Chondrocyte (in vitro differentiated cells): ENCODE measurements around the gene OAS2. TPM values are rescaled to one million over a fixed set of nuclear protein-coding genes. Genes with fewer than 3 reads are reported as not detected.
A peak's percentile ranks its signal among the peaks of the same experiment; 100 is the strongest.

Experiments
- DNase-seq: peaks from one replicate; pipeline ENCODE4 v3.0.0; 2021; ENCODE audit warnings: mixed read lengths, low spot score
- H3K27ac Mint-ChIP-seq: one replicate; pipeline ENCODE4 v1.8.0; 2021; ENCODE audit warnings: mild to moderate bottlenecking, moderate library complexity, mixed read lengths; ENCODE audit not compliant: unreplicated experiment
- H3K27me3 Mint-ChIP-seq: 2 replicates; pipeline ENCODE4 v1.8.0; 2021; ENCODE audit warnings: low read depth, mixed read lengths
- H3K36me3 Mint-ChIP-seq: 2 replicates; pipeline ENCODE4 v1.8.0; 2021; ENCODE audit warnings: low read depth, mixed read lengths
- H3K4me1 Mint-ChIP-seq: 2 replicates; pipeline ENCODE4 v1.8.0; 2021; ENCODE audit warnings: low read depth, mild to moderate bottlenecking, mixed read lengths
- H3K4me3 Mint-ChIP-seq: one replicate; pipeline ENCODE4 v1.8.0; 2021; ENCODE audit warnings: mild to moderate bottlenecking, moderate library complexity, mixed read lengths; ENCODE audit not compliant: unreplicated experiment
- H3K9me3 Mint-ChIP-seq: 2 replicates; pipeline ENCODE4 v1.8.0; 2021; ENCODE audit warnings: low read depth, mixed read lengths
- total RNA-seq: library from RNA; stranded (reverse); gene quantifications from 3 replicates; pipeline ENCODE4 v1.2.1, GENCODE V29; 2021
- TF ChIP-seq, protein P1 (sequence below): fragments of 200-600 bp; sonication (generic); IDR thresholded peaks from 2 replicates; pipeline ENCODE4 v1.5.0; 2021; ENCODE audit warnings: antibody characterized with exemption, mild to moderate bottlenecking, moderate library complexity

OAS2 gene
- total RNA-seq, 1 donor from 2014 or later = 0.07 TPM

DNA sequence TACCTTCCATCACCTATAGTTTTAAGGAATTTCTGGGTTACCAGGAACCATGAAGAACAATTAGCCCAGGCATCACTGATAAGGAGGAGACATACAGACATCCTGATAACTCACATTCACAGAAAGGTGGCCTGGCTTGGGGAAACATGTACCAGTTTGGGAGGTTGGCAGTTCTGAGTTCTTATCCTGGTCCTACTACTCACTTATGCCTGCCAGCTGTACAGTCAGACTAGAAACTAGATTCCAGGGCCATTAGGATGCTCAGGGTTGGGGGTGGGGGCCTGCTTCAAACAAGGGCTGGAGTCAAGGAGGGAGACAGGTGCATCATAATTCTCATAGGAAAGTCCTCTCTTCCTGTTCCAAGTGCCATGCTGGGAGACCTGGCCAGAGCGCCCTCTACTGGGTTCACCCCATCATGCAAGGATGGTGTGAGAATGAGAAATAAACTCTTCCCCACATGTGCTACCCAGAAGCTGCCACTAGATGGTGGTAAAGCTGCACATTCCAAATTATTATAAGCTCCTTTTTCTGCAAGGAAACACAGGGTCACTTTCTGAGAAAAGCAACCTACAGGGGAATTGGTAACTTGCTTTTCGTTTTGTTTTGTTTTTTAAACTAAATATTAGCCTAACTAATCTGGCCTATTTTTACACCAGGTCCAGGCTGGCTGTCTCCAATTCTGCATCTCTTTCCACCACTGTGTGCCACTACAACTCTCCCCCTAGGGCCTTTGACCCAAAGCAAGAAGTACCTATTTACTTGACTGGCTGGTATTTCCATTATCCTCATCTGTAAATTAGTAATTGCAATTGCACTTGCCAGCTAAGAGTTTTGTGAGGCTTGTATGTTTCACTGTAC is 14.5 kb downstream of the OAS2 start:
- no peaks in the 10 kb centered on the region for H3K4me1 Mint-ChIP-seq

DNA sequence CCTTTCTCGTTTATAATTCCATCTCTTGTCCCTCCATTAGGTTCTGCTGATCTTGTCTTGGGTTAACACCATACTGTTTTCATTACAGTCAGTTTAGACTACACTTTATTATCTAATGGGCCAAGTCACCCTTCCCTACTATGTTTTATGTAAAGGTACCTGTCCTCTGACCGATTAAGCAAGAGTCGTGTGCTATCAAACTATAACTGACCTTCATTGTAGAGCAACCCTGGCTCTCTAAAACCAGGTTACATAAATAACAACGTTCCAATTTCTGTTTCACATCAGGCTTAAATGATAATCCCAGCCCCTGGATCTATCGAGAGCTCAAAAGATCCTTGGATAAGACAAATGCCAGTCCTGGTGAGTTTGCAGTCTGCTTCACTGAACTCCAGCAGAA is 16.7 kb downstream of the OAS2 start:
- Mint-ChIP-seq H3K9me3 (peaks cover 13% of the 10 kb centered on the region), H3K27me3 (peaks cover 29% of the 10 kb centered on the region)

More for the DNA sequence above, 14.5 kb downstream of the OAS2 start:
- H3K4me3 Mint-ChIP-seq = no peak overlapping the region
- H3K27me3 Mint-ChIP-seq = peaks cover 37% of the 10 kb centered on the region
- no peak overlapping the region for H3K27ac Mint-ChIP-seq
- H3K36me3 Mint-ChIP-seq = no peaks in the 10 kb centered on the region
- peaks cover 8% of the 10 kb centered on the region for H3K9me3 Mint-ChIP-seq
- TF ChIP-seq, protein P1, sequence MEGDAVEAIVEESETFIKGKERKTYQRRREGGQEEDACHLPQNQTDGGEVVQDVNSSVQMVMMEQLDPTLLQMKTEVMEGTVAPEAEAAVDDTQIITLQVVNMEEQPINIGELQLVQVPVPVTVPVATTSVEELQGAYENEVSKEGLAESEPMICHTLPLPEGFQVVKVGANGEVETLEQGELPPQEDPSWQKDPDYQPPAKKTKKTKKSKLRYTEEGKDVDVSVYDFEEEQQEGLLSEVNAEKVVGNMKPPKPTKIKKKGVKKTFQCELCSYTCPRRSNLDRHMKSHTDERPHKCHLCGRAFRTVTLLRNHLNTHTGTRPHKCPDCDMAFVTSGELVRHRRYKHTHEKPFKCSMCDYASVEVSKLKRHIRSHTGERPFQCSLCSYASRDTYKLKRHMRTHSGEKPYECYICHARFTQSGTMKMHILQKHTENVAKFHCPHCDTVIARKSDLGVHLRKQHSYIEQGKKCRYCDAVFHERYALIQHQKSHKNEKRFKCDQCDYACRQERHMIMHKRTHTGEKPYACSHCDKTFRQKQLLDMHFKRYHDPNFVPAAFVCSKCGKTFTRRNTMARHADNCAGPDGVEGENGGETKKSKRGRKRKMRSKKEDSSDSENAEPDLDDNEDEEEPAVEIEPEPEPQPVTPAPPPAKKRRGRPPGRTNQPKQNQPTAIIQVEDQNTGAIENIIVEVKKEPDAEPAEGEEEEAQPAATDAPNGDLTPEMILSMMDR = peak; percentile 89
- DNase-seq = no peak

DNA sequence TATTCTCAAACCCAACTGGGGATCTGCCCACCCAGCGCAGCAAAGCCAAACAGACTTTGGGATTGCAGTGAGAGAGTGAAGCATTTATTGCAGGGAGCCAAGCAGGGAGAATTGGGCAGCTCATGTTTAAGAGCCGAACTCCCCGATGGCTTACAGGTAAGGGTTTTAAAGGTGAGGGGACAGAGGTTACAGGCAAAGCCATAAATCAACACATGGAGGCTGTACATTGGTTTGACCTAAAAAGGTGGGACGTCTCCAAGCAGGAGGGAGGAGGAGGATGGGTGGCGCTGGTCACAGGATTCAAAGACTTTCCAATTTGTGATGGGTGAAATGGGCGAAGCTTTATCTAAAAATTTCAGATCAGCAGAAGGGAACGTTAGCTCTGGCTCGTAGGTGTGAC is 18.2 kb downstream of the OAS2 start:
- Mint-ChIP-seq H3K36me3 (no peaks in the 10 kb centered on the region), H3K4me1 (no peaks in the 10 kb centered on the region), H3K27ac (no peak overlapping the region), H3K9me3 (peaks cover 13% of the 10 kb centered on the region), H3K4me3 (no peak overlapping the region), H3K27me3 (peaks cover 27% of the 10 kb centered on the region)
- DNase-seq = no peak
- TF ChIP-seq, protein P1 = no peak

More for the DNA sequence above, 16.7 kb downstream of the OAS2 start:
- H3K4me3 Mint-ChIP-seq = no peak overlapping the region
- H3K27ac Mint-ChIP-seq = no peak overlapping the region
- TF ChIP-seq, protein P1 = no peak
- H3K36me3 Mint-ChIP-seq = no peaks in the 10 kb centered on the region
- no peak for DNase-seq
- no peaks in the 10 kb centered on the region for H3K4me1 Mint-ChIP-seq

DNA sequence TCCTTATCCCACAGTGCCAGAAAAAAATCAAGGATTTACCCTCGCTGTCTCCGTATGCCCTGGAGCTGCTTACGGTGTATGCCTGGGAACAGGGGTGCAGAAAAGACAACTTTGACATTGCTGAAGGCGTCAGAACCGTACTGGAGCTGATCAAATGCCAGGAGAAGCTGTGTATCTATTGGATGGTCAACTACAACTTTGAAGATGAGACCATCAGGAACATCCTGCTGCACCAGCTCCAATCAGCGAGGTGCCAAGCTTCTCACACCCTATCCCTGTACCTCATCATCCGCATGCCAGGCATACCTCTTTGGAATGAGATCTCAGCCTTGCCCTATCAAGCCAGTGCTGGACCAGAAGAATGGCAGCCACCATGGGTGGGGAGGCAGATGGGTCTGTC is 19.2 kb downstream of the OAS2 start:
- DNase-seq = no peak
- peaks cover 27% of the 10 kb centered on the region for H3K27me3 Mint-ChIP-seq
- TF ChIP-seq, protein P1 = no peak
- no peak overlapping the region for H3K4me3 Mint-ChIP-seq
- H3K4me1 Mint-ChIP-seq = no peaks in the 10 kb centered on the region
- H3K27ac Mint-ChIP-seq = no peak overlapping the region
- no peaks in the 10 kb centered on the region for H3K36me3 Mint-ChIP-seq
- peaks cover 13% of the 10 kb centered on the region for H3K9me3 Mint-ChIP-seq

DNA sequence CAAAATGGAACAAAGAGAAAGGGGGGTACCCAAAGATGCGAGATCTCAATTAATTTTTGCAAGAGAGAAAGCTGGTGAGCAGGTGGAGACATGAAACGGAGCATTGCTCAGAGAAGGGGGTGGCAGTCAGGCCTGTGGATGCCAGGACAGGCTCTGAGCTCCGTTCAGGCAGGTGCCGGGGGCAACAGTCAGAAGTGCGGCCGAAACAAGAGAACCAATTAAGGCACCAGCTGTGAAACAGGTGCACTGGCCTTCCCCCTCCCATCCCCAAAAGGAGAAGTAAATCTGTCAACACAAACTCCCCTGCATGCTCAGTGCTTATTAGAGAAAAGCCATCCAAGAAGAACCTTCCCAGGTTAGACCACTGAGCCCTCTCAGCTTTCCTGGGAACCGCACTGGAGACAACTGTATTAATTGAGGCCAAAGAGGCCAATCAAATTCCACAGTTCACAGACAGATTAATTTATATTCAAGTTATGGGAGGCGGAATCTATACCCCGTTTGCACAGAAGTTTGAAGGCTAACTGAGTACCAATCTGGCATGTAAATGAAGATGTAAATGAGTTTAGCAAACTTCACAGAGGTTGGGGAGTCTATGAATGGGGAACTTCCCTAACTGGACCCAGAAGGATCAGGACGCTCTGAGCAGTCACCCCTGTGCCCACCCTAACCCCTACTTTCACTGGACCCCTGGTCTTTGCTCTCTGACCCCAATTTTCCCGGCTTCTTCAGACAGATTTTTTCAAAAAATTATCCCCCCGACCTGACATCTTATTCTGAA is 20.9 kb downstream of the OAS2 start:
- Mint-ChIP-seq H3K27ac (no peak overlapping the region), H3K4me3 (no peak overlapping the region), H3K36me3 (no peaks in the 10 kb centered on the region), H3K9me3 (peaks cover 11% of the 10 kb centered on the region), H3K27me3 (peaks cover 39% of the 10 kb centered on the region), H3K4me1 (no peaks in the 10 kb centered on the region)
- TF ChIP-seq, protein P1 = no peak
- no peak for DNase-seq
